Panc1 (cell line): ENCODE measurements around the gene TGIF2. TPM values are rescaled to one million over a fixed set of nuclear protein-coding genes. Genes with fewer than 3 reads are reported as not detected.

Source experiments
- ATAC-seq: fragments of 200-7000 bp; cut with Tn5 transposase; 2 replicates; pipeline ENCODE4 v1.9.1; 2020; ENCODE audit warnings: mild to moderate bottlenecking, moderate library complexity
- Bru-seq: library from RNA; stranded (reverse); fragments of 400-500 nt; gene quantifications from one replicate; lab custom pipeline; 2021; lab: Mats Ljungman, UMichigan
- BruChase-seq, 2 experiments: library from RNA; stranded (reverse); fragments of 400-500 nt; gene quantifications; one replicate each; lab custom pipeline; 2021; lab: Mats Ljungman, UMichigan
- BruUV-seq: library from RNA; stranded (reverse); fragments of 400-500 nt; replicated peaks from 2 replicates; lab custom pipeline; 2021; lab: Mats Ljungman, UMichigan
- CTCF ChIA-PET: fragments of 300-600 bp; sonication (Branson Sonifier 250); formaldehyde crosslinking; loops from one replicate; lab custom pipeline; 2022; ENCODE audit warnings: antibody characterized with exemption; lab: Charles Lee
- POLR2A ChIA-PET: fragments of 300-600 bp; sonication (Branson Sonifier 250); formaldehyde crosslinking; loops from one replicate; lab custom pipeline; 2022; ENCODE audit warnings: antibody characterized with exemption; lab: Charles Lee
- DNase-seq: peaks from one replicate; pipeline ENCODE4 v3.0.0-alpha.2; 2010; ENCODE audit warnings: low read depth, low spot score
- H3K27ac ChIP-seq: 2 replicates; pipeline ENCODE4 v1.5.1; 2011; ENCODE audit warnings: mild to moderate bottlenecking, low read length, inconsistent platforms
- H3K27me3 ChIP-seq: fragments of 200-500 bp; sonication (Bioruptor generic); 2 replicates; pipeline ENCODE4 v1.6.0; 2014; ENCODE audit warnings: low read length, inconsistent platforms; ENCODE audit not compliant: control insufficient read depth, insufficient read depth
- H3K36me3 ChIP-seq: fragments of 200-500 bp; sonication (Bioruptor generic); 2 replicates; pipeline ENCODE4 v1.5.1; 2014; ENCODE audit warnings: inconsistent platforms, mild to moderate bottlenecking, low read length, moderate library complexity; ENCODE audit not compliant: control insufficient read depth, insufficient read depth
- H3K4me1 ChIP-seq: 2 replicates; pipeline ENCODE4 v1.5.1; 2011; ENCODE audit warnings: inconsistent platforms, mild to moderate bottlenecking, low read length, moderate library complexity; ENCODE audit not compliant: control insufficient read depth, insufficient read depth
- H3K4me3 ChIP-seq, 2 experiments: 2 replicates each; pipeline ENCODE4 v1.5.1; 2011 to 2012; ENCODE audit warnings: low read depth in 2 of 2, low read length in 2 of 2, mild to moderate bottlenecking in 2 of 2, inconsistent platforms in 1 of 2, moderate library complexity in 1 of 2
- H3K9me3 ChIP-seq: fragments of 200-500 bp; sonication (Bioruptor generic); 2 replicates; pipeline ENCODE4 v1.5.1; 2014; ENCODE audit warnings: low read depth, mild to moderate bottlenecking, inconsistent platforms, low read length, moderate library complexity; ENCODE audit not compliant: control insufficient read depth, insufficient read depth
- CTCF ChIP-seq: fragments of 450-650 bp; IDR thresholded peaks from 2 replicates; pipeline ENCODE4 v1.5.1; 2017; ENCODE audit warnings: mild to moderate bottlenecking
- POLR2AphosphoS5 ChIP-seq: IDR thresholded peaks from 2 replicates; pipeline ENCODE4 v1.6.1; 2012; ENCODE audit warnings: mild to moderate bottlenecking, low read depth, low read length, moderate library complexity
- REST ChIP-seq, 2 experiments: IDR thresholded peaks; 2 replicates each; pipeline ENCODE4 v1.6.1; 2011 to 2012; ENCODE audit warnings: low read depth in 2 of 2, control low read depth in 1 of 2, low read length in 1 of 2, mild to moderate bottlenecking in 1 of 2, moderate library complexity in 1 of 2; ENCODE audit not compliant: insufficient read depth in 1 of 2
- SIN3A ChIP-seq: IDR thresholded peaks from 2 replicates; pipeline ENCODE4 v1.6.1; 2012; ENCODE audit warnings: low read depth, mild to moderate bottlenecking, low read length, moderate library complexity, borderline replicate concordance; ENCODE audit not compliant: insufficient read depth
- TCF7L2 ChIP-seq: IDR thresholded peaks from 2 replicates; pipeline ENCODE4 v1.6.1; 2011; ENCODE audit warnings: mild to moderate bottlenecking, low read depth, low read length, inconsistent platforms
- in situ Hi-C: cut with HindIII; loops from 2 replicates; pipeline ENCODE4 v1.10.0; 2016; ENCODE audit warnings: low sequenced_read_pairs, low pct_unique_long_range_greater_than_20kb
- intact Hi-C: fragments of 100-400 bp; cut with micrococcal nuclease; formaldehyde crosslinking; loops from one replicate; pipeline ENCODE4 v1.10.0; 2022; ENCODE audit not compliant: unreplicated experiment
- long read RNA-seq: library from polyadenylated mRNA; unstranded; transcript quantifications from one replicate; pipeline ENCODE4 v2.0.0, GENCODE V29; 2021; ENCODE audit not compliant: unreplicated experiment
- polyA plus RNA-seq: library from polyadenylated mRNA; unstranded; fragments of >200 nt; gene quantifications from one replicate; pipeline ENCODE4 v1.2.1, GENCODE V29; 2012; ENCODE audit warnings: missing spikeins; ENCODE audit not compliant: insufficient read length
- total RNA-seq: library from RNA; stranded (reverse); gene quantifications from one replicate; pipeline ENCODE4 v1.2.1, GENCODE V29; 2021; ENCODE audit not compliant: unreplicated experiment

TGIF2 gene
- total RNA-seq (18.0 TPM), Bru-seq, nascent RNA (percentile 62 among the genes with signal in this experiment), BruChase-seq, experiment 1, labeled RNA remaining after a 2-hour chase (percentile 95 among the genes with signal in this experiment), BruChase-seq, experiment 2, labeled RNA remaining after a 6-hour chase (percentile 93 among the genes with signal in this experiment)
- 12.5 TPM for polyA plus RNA-seq
- long read RNA-seq, transcript TGIF2-201 (3 exons, 3,406 nt): major isoform, 11 of 42 reads
- long read RNA-seq, transcript TGIF2-204 (3 exons, 638 nt): minor isoform, 6 of 42 reads
- long read RNA-seq, partial matches to known transcripts: 17 of 42 reads
- long read RNA-seq, other reads (novel, unspliced or antisense): 7 of 42 reads

- TF ChIP-seq CTCF: no peak
- TF ChIP-seq POLR2AphosphoS5: peak; percentile 66; the same call in 1 of the 2 replicates
- peak; percentile 37; the same call in 1 of the 2 replicates for TF ChIP-seq SIN3A
- CTCF ChIA-PET: interaction anchor here (0.6 kb wide), 1 partner anchor 158 kb away, joined by 3 read pairs; no protein-coding TSS in a partner anchor
Observed at GRCh38 chr20:36573103-36573797, at the start of gene TGIF2. Gene TGIF2, plus strand, starts transcription at chr20:36573597. Its CDS starts 5,178 bp downstream, at chr20:36578775.

GRCh38 chr20:36525620-36526365 lies 47.6 kb upstream of the TGIF2 start:
- no peaks in the 10 kb centered on the region for H3K27me3 ChIP-seq
- ChIA-PET POLR2A (no interaction called here), CTCF (no interaction called here)
- ATAC-seq (no peak), DNase-seq (no peak)
- no peak for TF ChIP-seq SIN3A
- no peak for TF ChIP-seq CTCF
- TF ChIP-seq TCF7L2: no peak
- TF ChIP-seq POLR2AphosphoS5: no peak
- TF ChIP-seq REST (IDR thresholded peaks at IDR 0.05; ENCODE audit: insufficient read depth in 1 of 2, low read depth in 2 of 2, low read length in 1 of 2): no peak
- in situ Hi-C loops: no loop called here
- intact Hi-C loops: no loop called here
- BruUV-seq: no TSS peak
- H3K4me1 ChIP-seq: no peaks in the 10 kb centered on the region
- H3K27ac ChIP-seq: no peak overlapping the region
- no peaks in the 10 kb centered on the region for H3K9me3 ChIP-seq
- peaks cover 2% of the 10 kb centered on the region; the same call in 1 of the 2 replicates for H3K36me3 ChIP-seq
- H3K4me3 ChIP-seq: no peak overlapping the region

More at GRCh38 chr20:36573103-36573797, at the start of gene TGIF2:
- in situ Hi-C loops: no loop called here
- Histone ChIP-seq H3K36me3 (no peaks in the 10 kb centered on the region), H3K9me3 (no peaks in the 10 kb centered on the region), H3K27ac (peak within 1 kb of the TSS; percentile 92), H3K27me3 (no peaks in the 10 kb centered on the region), H3K4me3 (peak within 1 kb of the TSS; percentile 61 to 65), H3K4me1 (peaks cover 20% of the 10 kb centered on the region)
- intact Hi-C loops: no loop called here
- peak; percentile 89 for ATAC-seq
- POLR2A ChIA-PET: interaction anchor here (0.6 to 0.7 kb wide), 3 partner anchors 14 to 425 kb away, joined by 3 to 12 read pairs (median 6); no protein-coding TSS in a partner anchor
- no TSS peak for BruUV-seq
- no peak for DNase-seq
